Panc1 (cell line): ENCODE results near the gene TNFAIP8L1.
A peak's percentile ranks its signal among the peaks of the same experiment; 100 is the strongest.

Experiments used
- CTCF ChIP-seq: fragments of 450-650 bp; IDR thresholded peaks from 2 replicates; pipeline ENCODE4 v1.5.1; 2017; ENCODE audit warnings: mild to moderate bottlenecking
- POLR2AphosphoS5 ChIP-seq: IDR thresholded peaks from 2 replicates; pipeline ENCODE4 v1.6.1; 2012; ENCODE audit warnings: mild to moderate bottlenecking, low read depth, low read length, moderate library complexity
- REST ChIP-seq, 2 experiments: IDR thresholded peaks; 2 replicates each; pipeline ENCODE4 v1.6.1; 2011 to 2012; ENCODE audit warnings: low read depth in 2 of 2, control low read depth in 1 of 2, low read length in 1 of 2, mild to moderate bottlenecking in 1 of 2, moderate library complexity in 1 of 2; ENCODE audit not compliant: insufficient read depth in 1 of 2
- SIN3A ChIP-seq: IDR thresholded peaks from 2 replicates; pipeline ENCODE4 v1.6.1; 2012; ENCODE audit warnings: low read depth, mild to moderate bottlenecking, low read length, moderate library complexity, borderline replicate concordance; ENCODE audit not compliant: insufficient read depth

- TF ChIP-seq CTCF (peak; percentile 21; the same call in 1 of the 2 replicates), SIN3A (no peak), POLR2AphosphoS5 (no peak), REST (IDR thresholded peaks at IDR 0.05; ENCODE audit: insufficient read depth in 1 of 2, low read depth in 2 of 2, low read length in 1 of 2) (no peak)
These were observed 16.5 kb upstream of the TNFAIP8L1 start for GRCh38 chr19:4622695-4623421.
